RWPE1 (cell line): Measurements from ENCODE around the gene GAS5.
A peak's percentile ranks its signal among the peaks of the same experiment; 100 is the strongest.
"Not testable (repeated sequence)": the region's sequence is repeated elsewhere in the genome, so short reads cannot be mapped to it uniquely, and the experiment has no call there.

Experiments
- CTCF ChIA-PET: fragments of 350-600 bp; sonication (Branson Sonifier 250); formaldehyde crosslinking; extraction: SDS; loops from one replicate; lab custom pipeline; 2021; lab: Yijun Ruan, JAX
- POLR2A ChIA-PET: fragments of 400-600 bp; formaldehyde crosslinking; extraction: SDS; loops from one replicate; lab custom pipeline; 2020; ENCODE audit warnings: antibody characterized with exemption; ENCODE audit not compliant: low non-redundant PET; lab: Yijun Ruan, JAX
- DNase-seq: peaks from one replicate; pipeline ENCODE4 v3.0.0; 2012; ENCODE audit warnings: low spot score
- H3K27ac ChIP-seq: fragments of 450-650 bp; 2 replicates; pipeline ENCODE4 v1.5.1; 2017
- CTCF ChIP-seq: fragments of 450-650 bp; conservative IDR thresholded peaks from 2 replicates; pipeline ENCODE4 v1.5.1; 2017; ENCODE audit warnings: low read depth, mild to moderate bottlenecking

Gene GAS5

GRCh38 chr1:173861731-173862145, 6.1 kb downstream of the GAS5 start:
- CTCF ChIA-PET = no interaction called here
- peak overlapping the region; percentile 73 for H3K27ac ChIP-seq
- no peak for DNase-seq
- no peak for TF ChIP-seq CTCF
- POLR2A ChIA-PET = no interaction called here

GRCh38 chr1:173860065-173860464, 7.7 kb downstream of the GAS5 start:
- no peak overlapping the region for H3K27ac ChIP-seq
- no peak for TF ChIP-seq CTCF
- CTCF ChIA-PET = no interaction called here
- no peak for DNase-seq
- POLR2A ChIA-PET = no interaction called here

GRCh38 chr1:173859547-173859946, 8.2 kb downstream of the GAS5 start:
- POLR2A ChIA-PET, DNase-seq, H3K27ac ChIP-seq, CTCF ChIA-PET: not testable (repeated sequence)

- H3K27ac ChIP-seq = no peak overlapping the region
- POLR2A ChIA-PET = no interaction called here
- DNase-seq = no peak
- CTCF ChIA-PET = interaction anchor here (0.6 kb wide), 1 partner anchor 16 kb away, joined by 3 read pairs; no protein-coding TSS in a partner anchor
- no peak for TF ChIP-seq CTCF
Observed at GRCh38 chr1:173857363-173857917, 10.3 kb downstream of the GAS5 start.

- POLR2A ChIA-PET = no interaction called here
- TF ChIP-seq CTCF = no peak
- no peak for DNase-seq
- CTCF ChIA-PET = interaction anchor here (0.6 kb wide), 2 partner anchors 16 to 20 kb away, joined by 3 to 7 read pairs; no protein-coding TSS in a partner anchor
- no peak overlapping the region for H3K27ac ChIP-seq
Observed at GRCh38 chr1:173856903-173857302, 10.9 kb downstream of the GAS5 start.

GRCh38 chr1:173856014-173856413, 11.8 kb downstream of the GAS5 start:
- ChIA-PET CTCF (interaction anchor here (0.5 to 0.6 kb wide), 3 partner anchors 46 to 1106 kb away, joined by 3 to 4 read pairs (median 4); no protein-coding TSS in a partner anchor), POLR2A (no interaction called here)
- TF ChIP-seq CTCF = no peak
- no peak for DNase-seq
- no peak overlapping the region for H3K27ac ChIP-seq

- no peak for TF ChIP-seq CTCF
- ChIA-PET CTCF (no interaction called here), POLR2A (no interaction called here)
- DNase-seq = no peak
- no peak overlapping the region for H3K27ac ChIP-seq
Observed at GRCh38 chr1:173853074-173853473, 14.7 kb downstream of the GAS5 start.
